Stimulated activated CD8-positive, alpha-beta memory T cell treated with anti-CD3 and anti-CD28 coated beads, Interleukin-12 subunit alpha, Interleukin-12 subunit beta, amount 100 ng/mL, for 1 hour (primary cell): Measurements from ENCODE around the gene ATP9A.
"Not testable (repeated sequence)": the region's sequence is repeated elsewhere in the genome, so short reads cannot be mapped to it uniquely, and the experiment has no call there.

ENCODE experiments used
- DNase-seq: peaks from one replicate; pipeline ENCODE4 v3.0.0-alpha.2; 2020; ENCODE audit warnings: low read depth

ATP9A gene

DNA sequence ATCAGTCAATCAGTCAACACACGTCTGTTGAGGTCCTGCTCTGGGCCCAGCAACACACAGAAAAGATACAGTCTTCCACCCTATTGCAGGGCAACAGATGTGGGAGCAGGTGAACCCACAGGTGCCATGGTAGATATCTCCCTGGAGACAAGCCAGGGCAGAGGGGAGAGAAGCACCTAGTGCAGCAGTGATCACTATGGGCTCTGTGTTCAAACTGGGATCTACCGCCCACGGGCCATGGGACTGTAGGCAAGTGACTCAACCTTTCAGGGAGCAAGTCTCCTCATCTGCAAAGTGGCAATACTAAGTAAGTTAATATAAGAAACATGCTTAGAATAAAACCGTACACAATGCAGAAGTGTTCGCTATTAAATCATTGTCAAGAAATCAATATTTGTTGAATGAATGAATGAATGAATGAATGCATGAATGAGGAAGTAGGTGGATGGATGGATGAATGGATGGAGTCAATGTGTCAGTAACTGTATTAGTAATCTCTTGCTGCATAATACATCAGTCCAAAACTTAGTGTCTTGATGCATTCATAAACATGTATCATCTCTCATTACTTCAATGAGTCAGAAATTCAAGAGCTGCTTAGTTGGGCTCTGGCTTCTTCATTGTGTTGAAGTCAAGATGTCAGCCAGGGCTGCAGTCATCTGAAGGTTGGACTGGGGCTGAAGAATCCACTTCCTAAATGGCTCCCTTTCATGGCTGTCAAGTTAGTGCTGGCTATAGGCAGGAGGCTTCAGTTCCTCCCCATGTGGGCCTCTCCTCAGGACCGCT, 193.7 kb downstream of the ATP9A start:
- DNase-seq: no peak

DNA sequence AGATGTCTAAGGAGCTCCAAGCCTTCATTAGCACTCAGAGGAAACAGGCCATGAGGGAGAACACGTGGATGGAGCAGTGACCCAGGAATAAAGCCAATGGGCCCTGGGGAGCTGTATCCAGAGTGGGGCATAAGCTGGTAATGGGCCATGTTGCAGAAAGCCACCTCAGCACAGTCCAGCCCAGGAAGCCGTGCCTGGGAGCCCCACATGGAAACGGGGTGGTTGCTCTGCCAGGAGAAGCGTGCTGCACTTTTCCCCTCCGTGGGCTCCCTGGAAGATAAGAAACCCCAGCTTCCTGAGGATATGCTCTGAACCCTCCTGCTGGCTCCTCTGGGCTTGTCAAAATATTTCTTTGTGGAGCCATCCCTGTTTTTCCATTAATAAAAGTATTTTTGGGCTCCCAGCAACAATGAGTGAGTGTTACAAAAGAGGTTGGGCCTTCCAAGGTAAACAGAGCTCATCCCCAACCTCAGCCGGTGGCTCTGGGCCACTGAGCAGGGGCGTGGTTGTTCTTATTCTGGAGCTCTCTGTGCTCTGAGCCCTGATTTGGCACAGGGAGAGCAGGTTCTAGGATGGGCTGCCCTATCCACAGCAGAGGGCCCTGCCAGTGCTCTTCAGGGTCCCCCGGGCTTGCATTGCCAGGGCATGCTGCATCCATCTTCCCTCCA, 194.5 kb downstream of the ATP9A start:
- no peak for DNase-seq

DNA sequence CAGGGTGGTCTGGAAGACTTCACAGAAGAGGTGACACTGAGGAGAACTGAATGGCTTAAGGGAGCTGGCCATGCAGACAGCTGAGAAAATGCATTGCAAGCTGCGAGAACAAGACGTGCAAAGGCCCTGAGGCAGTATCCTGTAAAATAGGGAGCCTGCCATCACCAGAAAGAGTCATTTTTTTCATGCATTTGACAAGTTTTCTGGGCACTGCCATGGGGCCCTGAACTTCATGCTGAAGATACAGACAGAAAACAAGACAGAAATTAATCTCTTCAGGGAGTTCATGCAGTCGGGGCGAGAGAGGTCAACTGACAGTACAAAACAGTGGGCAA, 196.8 kb downstream of the ATP9A start:
- DNase-seq: no peak

DNA sequence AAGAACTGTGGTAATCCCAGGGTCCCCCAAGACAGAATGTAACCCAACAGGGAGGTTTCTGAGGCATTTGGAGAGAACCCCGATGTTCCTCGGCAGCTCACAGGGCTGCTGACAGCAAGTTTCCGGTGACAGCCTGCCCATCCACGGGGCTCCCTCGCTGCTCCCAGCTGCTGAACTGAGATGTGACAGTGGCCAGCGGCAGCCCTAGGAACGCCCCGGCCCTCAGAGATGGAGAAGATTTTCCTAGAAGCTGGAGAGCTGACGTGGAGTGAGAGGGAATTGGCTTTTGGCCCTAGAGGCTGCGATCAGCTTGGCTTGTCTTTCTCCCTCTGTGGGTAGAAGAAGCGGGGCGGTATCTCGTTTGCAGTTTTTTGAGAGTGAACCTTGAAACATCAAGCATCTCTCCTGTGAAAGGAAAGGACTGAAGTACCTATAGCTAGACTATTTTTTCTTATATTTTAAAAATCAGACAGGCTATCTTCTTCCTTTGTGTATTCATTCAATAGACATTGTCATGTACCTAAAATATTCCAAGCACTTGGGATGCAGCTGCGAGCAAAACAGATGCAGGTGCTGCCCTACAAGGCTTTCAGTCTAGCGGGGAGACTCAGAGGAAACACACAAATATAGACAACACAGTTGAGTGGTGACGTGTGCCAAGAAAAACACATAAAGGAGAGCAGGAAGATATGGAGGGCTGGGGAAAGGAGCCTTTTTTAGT, 197.3 kb downstream of the ATP9A start:
- no peak for DNase-seq

DNA sequence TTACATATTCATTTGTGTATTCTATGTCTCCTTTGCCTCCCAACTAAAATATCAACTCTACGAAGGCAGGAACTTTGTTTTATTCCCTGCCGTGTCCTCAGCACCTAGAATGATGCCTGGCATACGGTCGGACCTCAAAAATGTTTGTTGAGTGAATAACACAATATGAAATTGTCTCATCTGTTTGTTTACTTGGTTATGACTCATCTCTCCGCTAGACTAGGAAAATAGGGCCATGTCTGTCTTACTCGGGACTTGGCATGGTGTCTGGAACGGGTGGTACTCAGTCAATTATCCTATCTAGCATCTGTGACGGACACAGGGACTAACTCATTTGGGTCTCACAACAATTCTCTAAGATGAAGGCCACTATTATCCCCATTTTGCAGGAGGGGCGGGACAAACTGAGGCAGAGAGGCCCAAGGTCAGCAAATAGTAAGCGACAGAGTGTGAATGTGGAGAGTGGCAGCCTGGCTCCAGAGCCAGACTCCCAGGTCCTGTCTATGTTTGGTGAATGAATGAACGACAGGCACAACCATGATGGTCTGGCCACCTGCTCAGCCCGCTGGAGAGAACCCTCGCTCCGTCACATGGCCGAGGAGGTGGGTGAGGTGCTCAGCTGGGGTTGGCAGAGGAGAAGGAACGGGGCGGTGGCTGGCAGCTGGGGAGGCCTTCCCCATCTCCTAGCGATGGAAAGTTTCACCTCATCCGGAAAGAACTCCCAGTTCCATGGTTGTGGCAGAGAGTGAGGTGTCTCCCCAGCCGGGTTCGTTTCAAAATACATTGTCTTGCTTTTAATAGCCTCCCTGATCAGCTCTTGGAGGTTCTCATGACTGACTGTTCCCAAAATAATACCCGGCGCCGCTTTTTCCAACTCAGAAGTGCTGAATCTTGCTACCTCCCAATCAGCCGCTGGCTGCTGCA, 198.1 kb downstream of the ATP9A start:
- DNase-seq: no peak

DNA sequence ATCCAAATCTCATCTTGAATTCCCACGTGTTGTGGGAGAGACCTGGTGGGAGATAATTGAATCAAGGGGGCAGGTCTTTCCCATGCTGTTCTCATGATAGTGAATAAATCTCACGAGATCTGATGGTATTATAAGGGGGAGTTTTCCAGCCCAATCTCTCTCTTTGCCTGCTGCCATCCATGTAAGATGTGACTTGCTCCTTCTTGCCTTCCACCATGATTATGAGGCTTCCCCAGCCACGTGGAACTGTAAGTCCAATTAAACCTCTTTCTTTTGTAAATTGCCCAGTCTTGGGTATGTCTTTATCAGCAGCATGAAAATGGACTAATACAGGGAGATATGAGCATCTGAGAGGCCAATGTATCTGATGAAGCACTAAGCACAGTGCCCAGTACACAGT, 199.7 kb downstream of the ATP9A start:
- not testable (repeated sequence) for DNase-seq

DNA sequence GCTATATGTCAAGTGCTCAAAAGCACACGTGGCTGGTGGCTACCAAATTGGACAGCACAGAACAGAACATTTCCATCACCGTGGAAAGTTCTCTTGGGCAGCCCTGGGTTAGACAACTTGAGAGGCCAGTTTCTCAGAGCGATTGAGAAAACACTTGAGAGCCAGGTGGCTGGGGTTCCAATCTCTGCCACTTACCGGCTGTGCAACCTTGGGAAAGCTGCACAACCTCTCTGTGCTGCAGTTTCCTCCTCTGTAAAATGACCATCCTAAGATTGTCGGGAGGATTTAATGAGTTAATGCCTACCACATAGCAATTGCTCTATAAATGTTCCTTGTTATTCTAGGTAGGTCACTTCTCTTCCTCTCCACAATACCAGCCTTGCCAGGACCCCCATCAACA, 200.6 kb downstream of the ATP9A start:
- DNase-seq: no peak

DNA sequence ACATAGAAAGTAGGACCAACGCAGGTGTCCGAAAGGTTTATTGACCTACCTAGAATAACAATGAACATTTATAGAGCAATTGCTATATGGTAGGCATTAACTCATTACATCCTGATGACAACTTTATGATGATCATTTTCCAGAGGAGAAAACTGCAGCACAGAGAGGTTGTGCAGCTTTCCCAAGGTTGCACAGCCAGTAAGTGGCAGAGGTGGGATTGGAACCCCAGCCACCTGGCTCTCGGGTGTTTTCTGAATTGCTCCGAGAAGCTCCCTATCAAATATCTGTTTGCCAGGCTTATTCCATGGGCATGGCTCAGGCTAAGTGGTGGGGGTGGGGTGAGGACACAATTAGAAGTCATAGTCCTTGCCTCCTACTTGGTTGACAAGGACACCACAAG, 201.6 kb downstream of the ATP9A start:
- DNase-seq: no peak

DNA sequence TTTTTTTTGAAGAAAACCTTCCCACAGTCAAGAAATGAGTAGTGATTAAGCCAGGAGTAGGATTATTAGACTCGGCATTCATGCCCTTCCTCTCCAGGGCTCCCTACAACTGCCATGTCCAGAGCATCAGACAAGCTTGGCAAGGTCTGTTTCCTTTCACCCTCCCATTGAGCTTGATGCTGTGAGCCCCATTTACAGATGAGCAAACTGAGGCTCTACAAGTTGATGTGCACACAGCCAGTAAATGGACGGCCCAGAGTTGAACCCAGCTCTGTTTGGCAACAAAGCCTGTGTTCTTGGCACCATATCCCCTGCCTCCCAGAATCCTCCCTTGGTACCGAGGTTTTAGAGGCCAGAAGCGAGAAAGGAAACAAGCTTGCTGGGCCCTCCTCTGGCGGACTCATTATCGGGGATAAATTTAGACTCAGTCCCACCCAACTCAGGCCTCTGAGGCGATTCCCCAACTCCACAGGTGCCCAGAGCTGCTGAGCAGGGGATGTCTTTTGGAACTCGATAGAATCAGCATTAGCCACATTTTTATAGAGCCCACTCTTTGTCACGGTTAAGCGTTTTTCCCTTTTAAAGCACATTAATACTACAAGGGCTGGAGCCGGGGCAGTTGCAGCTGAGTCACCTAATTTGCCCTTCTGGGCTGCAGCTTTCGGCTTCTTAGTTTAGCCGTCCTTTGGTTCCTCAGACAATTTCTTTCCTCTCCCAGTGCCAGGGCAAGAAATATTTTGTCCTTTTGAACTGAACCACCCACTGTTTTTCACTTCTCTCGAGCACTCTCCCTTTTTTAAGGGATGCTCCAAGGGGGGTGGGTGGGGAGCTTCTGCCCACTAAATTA, 202.7 kb downstream of the ATP9A start:
- DNase-seq: no peak

DNA sequence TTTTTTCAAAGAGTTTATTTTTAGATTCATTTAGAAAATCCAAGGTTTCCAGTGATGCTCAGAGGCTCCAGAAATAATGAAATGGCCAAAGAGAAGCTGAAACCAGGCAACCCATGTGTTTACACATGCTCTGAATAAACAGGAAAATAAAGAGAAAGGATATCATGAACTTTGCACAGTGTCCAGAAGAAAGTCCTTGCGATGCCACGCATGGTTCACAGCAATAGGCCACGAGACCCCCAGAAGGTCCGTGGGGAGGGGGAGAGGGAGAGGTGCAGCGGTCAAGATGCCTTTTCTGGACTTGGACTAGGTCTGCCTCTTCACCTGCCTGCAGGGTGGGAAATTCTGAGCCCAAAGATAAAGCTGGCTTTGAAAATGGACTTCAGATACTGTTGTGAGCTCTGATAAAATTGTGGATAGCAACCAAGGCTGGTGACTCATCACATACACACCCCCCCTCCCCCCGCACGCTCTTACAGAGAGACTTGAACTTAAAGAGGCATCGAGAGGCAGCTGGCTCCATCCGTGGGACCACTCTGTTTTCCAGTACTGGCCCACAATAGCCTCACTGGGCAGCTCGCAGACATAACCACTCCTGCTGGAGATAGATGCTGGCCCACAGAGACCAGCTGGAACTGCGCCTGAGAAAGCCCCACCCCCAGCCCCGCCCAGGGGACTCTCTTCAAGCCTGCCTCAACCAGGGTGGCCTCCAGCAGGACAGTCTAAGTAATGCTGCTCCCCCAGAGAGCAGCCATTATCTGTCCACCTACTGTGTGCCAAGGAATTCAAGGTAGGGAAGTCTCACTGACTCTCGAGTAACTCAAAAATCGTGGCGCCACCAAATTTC, 204.5 kb downstream of the ATP9A start:
- no peak for DNase-seq

DNA sequence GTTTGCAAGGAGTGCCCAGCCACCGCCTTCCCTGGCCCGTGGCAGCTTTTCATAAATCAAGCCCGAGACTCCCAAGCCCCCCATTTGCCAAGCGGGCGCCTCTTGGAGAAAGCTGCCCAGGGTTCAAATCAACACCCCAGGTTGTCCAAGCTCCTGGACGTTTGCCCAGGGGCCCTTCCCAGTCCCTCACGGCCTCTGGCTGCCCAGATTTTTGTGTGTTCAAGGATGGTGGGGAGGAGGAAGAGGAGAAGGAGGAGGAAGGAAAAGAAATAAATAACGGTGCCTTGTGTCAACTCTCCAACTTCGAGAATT, 205.1 kb downstream of the ATP9A start:
- no peak for DNase-seq

DNA sequence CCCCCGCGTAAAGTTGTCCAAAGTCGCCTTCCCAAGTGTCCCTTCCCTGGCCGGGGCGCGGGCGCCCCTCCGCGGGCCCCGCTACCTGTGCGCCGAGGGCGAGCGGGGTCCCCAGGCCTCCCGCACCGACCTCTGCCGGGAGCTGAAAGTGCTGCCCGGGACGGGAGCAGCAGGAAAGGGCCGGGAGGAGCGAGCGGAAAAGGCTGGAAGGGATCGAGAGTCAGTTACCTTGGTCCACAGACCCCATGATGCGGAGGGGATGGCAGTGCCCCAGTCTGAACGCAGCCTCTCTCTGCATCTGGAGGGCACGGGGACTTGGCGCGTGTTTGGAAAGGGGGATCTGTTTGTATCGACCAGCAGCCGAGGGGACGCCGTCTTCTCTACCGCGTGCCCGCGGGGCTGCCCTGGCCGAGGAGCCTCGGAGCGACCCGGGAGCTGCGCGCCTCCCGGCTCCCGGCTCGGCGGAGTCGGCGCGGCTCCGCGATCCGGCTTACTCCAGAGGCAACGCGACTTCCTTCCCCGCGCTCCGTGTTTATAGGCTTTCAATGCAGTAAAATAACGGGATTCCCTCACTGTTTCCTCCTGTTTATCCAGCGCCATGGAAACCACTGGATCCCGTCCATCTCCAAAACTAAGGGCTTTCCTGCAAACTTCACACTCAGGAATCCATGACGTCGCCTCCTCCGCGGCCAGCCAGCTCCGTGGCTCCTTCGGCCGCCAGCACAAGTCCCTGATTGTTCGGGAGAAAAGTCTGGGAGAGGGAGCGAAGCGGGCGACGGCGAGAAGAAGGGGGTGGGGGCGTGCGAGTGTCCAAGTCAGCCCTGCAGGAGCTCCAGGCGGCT, 205.6 kb downstream of the ATP9A start:
- DNase-seq: no peak

DNA sequence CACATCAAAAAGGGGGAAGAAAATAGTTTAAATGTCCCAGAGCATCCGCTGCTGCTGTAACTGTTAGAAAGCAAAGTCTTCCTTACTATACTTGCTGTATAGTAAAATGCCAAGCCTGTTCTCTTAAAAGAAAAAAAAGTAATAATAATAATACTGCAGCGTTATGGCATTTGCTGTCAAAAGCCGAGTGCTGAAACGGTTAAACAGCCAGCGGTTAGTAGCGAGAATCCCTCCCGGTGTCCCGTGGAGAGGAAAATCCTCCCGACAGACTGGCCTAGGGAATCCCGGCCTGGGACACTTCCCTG, 206.2 kb downstream of the ATP9A start:
- no peak for DNase-seq

DNA sequence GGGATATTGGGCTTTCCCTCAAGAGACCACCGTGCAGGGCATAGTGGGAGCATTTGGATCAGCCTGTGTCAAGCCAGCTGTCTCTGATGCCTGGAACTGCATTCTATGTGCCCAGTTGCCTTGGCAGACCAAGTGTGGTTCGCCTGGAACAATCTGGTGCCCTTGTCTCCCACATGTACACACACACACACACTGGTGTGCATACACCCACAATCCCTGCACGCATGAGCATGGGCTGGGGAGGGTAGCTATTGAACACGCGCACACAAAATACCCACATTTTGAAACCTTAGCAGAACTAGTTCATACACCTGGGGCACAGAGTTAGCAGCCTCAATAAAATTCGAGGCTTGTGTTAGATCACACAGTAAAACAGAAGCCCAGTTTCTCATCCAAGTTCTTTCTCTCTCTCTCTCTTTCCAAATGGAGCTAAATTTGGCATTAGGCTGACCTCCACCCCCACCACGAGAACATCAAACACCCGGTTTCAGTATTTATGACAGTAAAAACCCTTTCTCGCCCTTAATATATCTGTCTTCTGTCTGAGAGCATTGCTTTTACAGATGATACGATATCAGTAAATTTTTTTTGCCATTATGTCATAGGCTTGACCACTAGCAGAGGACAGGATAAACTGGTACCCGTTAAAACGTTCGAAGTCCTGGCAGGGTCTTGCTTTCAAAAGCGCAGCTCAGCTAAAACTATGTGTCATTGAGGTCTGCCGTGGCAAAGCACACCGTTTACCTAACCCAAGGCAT, 207.5 kb downstream of the ATP9A start:
- no peak for DNase-seq

DNA sequence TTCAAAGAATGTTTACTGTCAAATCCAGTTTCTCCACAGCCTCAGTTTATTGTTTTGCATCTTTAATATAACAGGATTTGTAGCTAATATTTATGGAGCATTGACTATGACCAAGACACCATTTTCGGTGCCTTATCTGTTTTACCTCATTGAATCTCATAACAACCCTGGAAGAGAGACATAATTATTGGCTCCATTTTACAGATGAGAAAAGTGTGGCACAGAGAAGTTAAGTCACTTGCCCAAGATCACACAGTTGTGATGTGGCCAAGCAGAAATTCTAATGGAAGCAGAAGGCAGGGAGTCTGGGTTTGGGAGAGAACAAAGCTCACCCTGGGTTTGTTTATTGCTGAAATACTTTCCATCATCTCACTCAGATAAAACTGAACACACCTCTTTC, 208.1 kb downstream of the ATP9A start:
- DNase-seq: no peak

DNA sequence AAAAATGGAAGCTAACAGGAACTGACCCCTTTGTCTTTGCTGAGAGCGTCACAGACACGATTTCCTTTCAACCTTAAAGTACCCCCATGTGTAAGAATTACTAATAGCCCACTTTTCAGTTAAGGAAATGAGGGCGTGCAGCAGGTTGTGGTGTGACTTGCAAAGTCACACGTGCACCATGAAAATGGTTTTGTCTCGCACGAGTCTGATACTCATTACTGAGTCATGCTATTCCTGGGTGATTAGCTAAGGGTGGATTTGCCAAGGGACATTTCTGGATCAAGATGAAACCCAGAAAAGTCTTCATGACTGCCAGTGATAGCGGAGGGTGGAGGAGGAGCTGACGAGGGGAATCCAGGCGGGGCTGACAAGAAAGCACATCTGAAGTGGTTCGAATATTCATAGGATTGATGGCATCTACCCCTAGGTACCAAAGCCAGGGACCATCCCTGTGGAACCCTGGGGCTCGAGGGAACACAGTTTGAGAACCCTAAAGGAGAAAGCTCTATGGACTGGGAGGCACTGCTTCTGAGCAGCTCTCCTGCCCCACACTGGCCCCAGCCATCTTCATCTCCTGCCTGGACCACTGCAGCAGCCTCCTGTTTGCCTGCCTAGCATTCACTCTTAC, 213.5 kb downstream of the ATP9A start:
- DNase-seq: no peak

DNA sequence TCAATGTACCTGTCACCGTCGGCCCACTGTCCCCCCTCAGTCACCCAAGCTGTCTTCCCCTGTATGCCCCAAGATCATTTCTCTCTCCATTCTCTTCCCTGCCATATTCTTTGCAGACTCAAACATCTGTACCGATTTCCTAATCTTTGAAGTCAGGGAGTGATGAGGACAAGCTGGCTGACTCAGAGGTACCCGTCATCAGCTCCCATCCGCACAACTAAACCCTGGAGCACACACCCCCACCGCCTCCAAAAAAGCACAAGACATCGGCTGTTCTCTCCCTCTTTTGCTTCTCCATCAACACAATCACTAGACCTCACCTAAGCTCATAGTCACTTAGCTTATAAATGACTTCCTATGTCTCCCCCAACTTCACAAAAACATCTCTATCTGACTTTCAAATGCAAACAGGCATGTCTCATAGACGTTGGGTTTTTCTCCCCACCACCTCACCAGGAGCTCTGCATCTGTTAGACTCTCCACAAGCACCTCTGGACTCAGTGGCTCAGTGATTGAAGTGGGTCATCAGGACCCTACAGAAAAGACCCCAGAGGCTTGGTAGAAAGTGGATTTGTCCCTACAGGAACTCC, 214.2 kb downstream of the ATP9A start:
- no peak for DNase-seq

DNA sequence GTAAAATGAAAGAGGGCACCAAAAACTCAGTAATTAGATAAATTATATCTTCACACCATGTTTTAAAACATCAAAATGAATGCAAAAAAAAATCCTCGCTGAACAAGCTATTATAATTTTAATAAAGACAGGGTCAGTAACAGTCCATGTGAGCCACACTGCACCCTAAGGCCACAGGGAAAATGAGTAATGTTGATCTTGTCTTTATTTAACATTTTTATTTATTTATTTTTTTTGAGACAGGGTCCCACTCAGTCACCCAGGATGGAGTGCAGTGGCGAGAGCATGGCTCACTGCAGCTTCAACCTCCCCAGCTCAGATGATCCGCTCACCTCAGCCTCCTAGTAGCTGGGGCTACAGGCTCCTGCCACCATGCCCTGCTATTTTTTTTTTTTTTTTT, 217.0 kb downstream of the ATP9A start:
- no peak for DNase-seq
